SH-SY5Y (cell line): ENCODE results near the gene P3H1.

Experiments used
- GATA2 ChIP-seq: IDR thresholded peaks from 2 replicates; pipeline ENCODE4 v1.6.1; 2011; ENCODE audit warnings: mild to moderate bottlenecking, low read depth, low read length
- GATA3 ChIP-seq: IDR thresholded peaks from 2 replicates; pipeline ENCODE4 v1.6.1; 2011; ENCODE audit warnings: low read depth, mild to moderate bottlenecking, low read length, moderate library complexity

DNA sequence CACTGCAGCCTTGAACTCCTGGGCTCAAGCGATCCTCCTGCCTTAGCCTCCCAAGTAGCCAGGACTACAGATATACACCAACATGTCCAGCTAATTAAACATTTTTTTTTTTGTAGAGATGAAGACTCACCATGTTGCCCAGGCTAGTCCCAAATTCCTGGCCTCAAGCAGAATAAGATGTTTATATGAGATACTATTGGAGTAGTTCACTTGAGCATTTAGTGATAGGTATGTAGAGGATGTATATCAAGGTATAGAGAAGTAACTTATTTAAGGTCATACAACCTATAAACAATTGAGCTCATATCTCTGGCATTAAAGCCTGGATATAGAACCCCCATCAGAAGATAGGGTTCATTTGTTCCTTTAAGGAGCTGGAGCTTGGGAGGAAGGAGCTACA, 13.3 kb upstream of the P3H1 start:
- TF ChIP-seq GATA3: no peak
- no peak for TF ChIP-seq GATA2
